Measurements from ENCODE around the gene SAFB. TPM values are rescaled to one million over a fixed set of nuclear protein-coding genes. Genes with fewer than 3 reads are reported as not detected.

The SAFB gene
- total RNA-seq, 1 experiment from 2014 or later = 68.7 TPM

DNA sequence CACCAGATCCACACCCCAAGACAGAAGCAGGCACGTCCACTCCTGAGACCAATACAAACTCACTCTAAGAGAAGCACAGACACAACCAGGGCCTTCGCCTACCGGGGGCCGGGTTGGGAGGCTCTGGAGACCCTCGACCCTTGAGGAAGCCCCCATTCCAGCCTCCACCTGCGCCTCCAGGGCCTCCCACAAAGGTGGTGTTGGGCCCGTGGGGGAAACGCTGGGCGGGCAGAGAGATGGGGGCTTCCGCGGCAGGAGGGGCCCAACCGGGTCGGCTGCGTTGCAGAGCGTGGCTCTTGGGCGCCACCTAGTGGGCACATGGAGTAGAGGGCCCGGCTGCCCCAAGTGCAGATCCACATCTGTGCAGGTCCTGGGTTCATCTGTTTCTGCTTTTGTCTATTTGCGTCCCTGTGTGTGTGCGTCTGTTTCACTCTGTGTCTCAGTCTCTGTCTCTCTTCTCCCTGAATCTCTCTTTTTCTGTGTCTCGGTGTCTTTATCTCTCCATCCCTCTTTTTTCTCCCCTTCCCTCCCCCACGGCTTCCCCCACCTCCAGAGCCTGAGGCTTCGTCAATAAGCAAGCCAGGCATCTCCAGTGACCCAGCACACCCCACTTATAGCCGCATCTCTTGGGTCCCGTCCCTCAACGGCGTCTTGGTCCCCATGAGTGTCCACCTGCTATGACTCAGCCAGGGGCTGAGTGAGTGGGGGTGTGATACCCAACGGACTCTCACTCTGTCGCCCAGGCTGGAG, 44.6 kb upstream of the SAFB start:
- POLR2A ChIA-PET (ENCODE audit: unreplicated experiment) = no interaction called here
- Histone ChIP-seq H2AFZ (no peak overlapping the region), H3K4me3 (no peak overlapping the region)

DNA sequence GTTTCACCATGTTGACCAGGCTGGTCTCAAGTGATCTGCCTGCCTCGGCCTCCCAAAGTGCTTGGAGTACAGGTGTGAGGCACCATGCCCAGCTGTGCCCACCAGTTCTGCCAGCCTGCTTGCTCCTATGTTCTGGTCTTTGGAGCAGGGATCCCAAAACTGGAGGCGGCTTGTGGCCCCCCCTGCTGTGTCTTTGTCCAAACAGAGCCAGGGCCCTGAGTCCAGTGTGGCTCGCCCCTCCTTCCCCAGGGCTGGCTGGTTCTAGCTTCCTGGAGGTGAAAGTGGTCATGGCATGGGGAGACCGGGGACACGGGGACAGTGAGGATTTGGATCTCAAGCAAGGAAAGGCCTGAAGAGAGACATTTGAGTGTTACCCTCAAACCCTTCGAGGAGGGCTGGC, 43.6 kb upstream of the SAFB start:
- no peaks in the 10 kb centered on the region for H3K9me3 ChIP-seq (ENCODE audit: insufficient read depth, low read depth)
- H3K27ac ChIP-seq = no peak overlapping the region
- H3K9me2 ChIP-seq (ENCODE audit: insufficient read depth) = no peaks in the 10 kb centered on the region
- H2AFZ ChIP-seq = no peak overlapping the region
- H3K79me2 ChIP-seq (ENCODE audit: low read depth) = no peaks in the 10 kb centered on the region
- ChIA-PET POLR2A (ENCODE audit: unreplicated experiment) (no interaction called here), CTCF (no interaction called here)
- no TSS peak for BruUV-seq (replicated peaks)
- H3K4me3 ChIP-seq = no peak overlapping the region
- intact Hi-C loops (cut with micrococcal nuclease; ENCODE audit: unreplicated experiment) = loop anchor here (2.0 to 10.0 kb wide), 3 partner anchors 42 to 532 kb away; no protein-coding TSS in a partner anchor
- DNase-seq = no peak
- no peak overlapping the region for H3K4me2 ChIP-seq
- no peaks in the 10 kb centered on the region for H3K27me3 ChIP-seq (ENCODE audit: insufficient read depth, low read depth)
- no peaks in the 10 kb centered on the region for H4K20me1 ChIP-seq (ENCODE audit: insufficient read depth)
- peaks cover 10% of the 10 kb centered on the region; the same call in 1 of the 2 replicates for H3K4me1 ChIP-seq (replicated peaks; ENCODE audit: insufficient read depth)
- H3K36me3 ChIP-seq (ENCODE audit: low read depth) = no peaks in the 10 kb centered on the region
- TF ChIP-seq EZH2 (IDR thresholded peaks at IDR 0.05; ENCODE audit: low read depth) = no peak
- TF ChIP-seq, protein P1, sequence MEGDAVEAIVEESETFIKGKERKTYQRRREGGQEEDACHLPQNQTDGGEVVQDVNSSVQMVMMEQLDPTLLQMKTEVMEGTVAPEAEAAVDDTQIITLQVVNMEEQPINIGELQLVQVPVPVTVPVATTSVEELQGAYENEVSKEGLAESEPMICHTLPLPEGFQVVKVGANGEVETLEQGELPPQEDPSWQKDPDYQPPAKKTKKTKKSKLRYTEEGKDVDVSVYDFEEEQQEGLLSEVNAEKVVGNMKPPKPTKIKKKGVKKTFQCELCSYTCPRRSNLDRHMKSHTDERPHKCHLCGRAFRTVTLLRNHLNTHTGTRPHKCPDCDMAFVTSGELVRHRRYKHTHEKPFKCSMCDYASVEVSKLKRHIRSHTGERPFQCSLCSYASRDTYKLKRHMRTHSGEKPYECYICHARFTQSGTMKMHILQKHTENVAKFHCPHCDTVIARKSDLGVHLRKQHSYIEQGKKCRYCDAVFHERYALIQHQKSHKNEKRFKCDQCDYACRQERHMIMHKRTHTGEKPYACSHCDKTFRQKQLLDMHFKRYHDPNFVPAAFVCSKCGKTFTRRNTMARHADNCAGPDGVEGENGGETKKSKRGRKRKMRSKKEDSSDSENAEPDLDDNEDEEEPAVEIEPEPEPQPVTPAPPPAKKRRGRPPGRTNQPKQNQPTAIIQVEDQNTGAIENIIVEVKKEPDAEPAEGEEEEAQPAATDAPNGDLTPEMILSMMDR (conservative IDR thresholded peaks at IDR 0.05) = no peak
- H3F3A ChIP-seq (ENCODE audit: insufficient read depth, low read depth) = peaks cover 8% of the 10 kb centered on the region; the same call in 1 of the 2 replicates

More for the DNA sequence above, 44.6 kb upstream of the SAFB start:
- Histone ChIP-seq H3K9me3 (ENCODE audit: insufficient read depth, low read depth) (no peaks in the 10 kb centered on the region), H3K36me3 (ENCODE audit: low read depth) (no peaks in the 10 kb centered on the region), H3F3A (ENCODE audit: insufficient read depth, low read depth) (peaks cover 8% of the 10 kb centered on the region; the same call in 1 of the 2 replicates), H3K4me1 (replicated peaks; ENCODE audit: insufficient read depth) (peaks cover 10% of the 10 kb centered on the region; the same call in 1 of the 2 replicates), H3K79me2 (ENCODE audit: low read depth) (no peaks in the 10 kb centered on the region), H3K9me2 (ENCODE audit: insufficient read depth) (no peaks in the 10 kb centered on the region), H4K20me1 (ENCODE audit: insufficient read depth) (no peaks in the 10 kb centered on the region), H3K27ac (no peak overlapping the region), H3K27me3 (ENCODE audit: insufficient read depth, low read depth) (no peaks in the 10 kb centered on the region), H3K4me2 (no peak overlapping the region)
- no TSS peak for BruUV-seq (replicated peaks)
- DNase-seq = peak in 1 of 2 experiments; percentile 59
- TF ChIP-seq, protein P1 (conservative IDR thresholded peaks at IDR 0.05) = peak; percentile 91
- TF ChIP-seq EZH2 (IDR thresholded peaks at IDR 0.05; ENCODE audit: low read depth) = no peak
- CTCF ChIA-PET = no interaction called here
- intact Hi-C loops (cut with micrococcal nuclease; ENCODE audit: unreplicated experiment) = loop anchor here (1.0 to 10.0 kb wide), 4 partner anchors 30 to 531 kb away; no protein-coding TSS in a partner anchor

DNA sequence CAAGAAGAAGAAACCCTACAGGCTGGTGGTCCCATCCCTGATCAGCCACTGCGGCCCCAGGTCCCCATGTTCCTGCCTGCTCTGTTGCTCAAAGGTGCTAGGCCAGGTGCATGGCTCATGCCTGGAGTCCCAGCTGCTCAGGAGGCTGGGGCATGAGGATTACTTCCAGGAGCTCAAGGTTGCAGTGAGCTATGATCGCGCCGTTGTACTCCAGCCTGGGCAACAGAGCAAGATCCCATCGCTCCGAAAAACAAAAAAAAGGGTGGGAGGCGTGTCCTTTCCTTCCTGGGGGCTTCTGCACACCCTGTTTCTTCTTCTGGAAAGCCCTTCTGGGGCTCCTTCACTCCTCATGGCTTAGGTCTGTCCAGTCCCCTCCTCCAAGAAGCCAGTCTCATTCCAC, 43.2 kb upstream of the SAFB start:
- Histone ChIP-seq H3K27ac (no peak overlapping the region), H3K27me3 (ENCODE audit: insufficient read depth, low read depth) (no peaks in the 10 kb centered on the region), H3K4me1 (replicated peaks; ENCODE audit: insufficient read depth) (peaks cover 10% of the 10 kb centered on the region; the same call in 1 of the 2 replicates), H3K4me3 (no peak overlapping the region), H3K36me3 (ENCODE audit: low read depth) (no peaks in the 10 kb centered on the region), H2AFZ (no peak overlapping the region), H3K79me2 (ENCODE audit: low read depth) (no peaks in the 10 kb centered on the region), H3K9me3 (ENCODE audit: insufficient read depth, low read depth) (no peaks in the 10 kb centered on the region), H3K4me2 (no peak overlapping the region), H3F3A (ENCODE audit: insufficient read depth, low read depth) (peaks cover 8% of the 10 kb centered on the region; the same call in 1 of the 2 replicates), H3K9me2 (ENCODE audit: insufficient read depth) (no peaks in the 10 kb centered on the region), H4K20me1 (ENCODE audit: insufficient read depth) (no peaks in the 10 kb centered on the region)
- intact Hi-C loops (cut with micrococcal nuclease; ENCODE audit: unreplicated experiment) = loop anchor here (2.0 to 10.0 kb wide), 3 partner anchors 42 to 533 kb away; no protein-coding TSS in a partner anchor
- no peak for TF ChIP-seq EZH2 (IDR thresholded peaks at IDR 0.05; ENCODE audit: low read depth)
- TF ChIP-seq, protein P1 (conservative IDR thresholded peaks at IDR 0.05) = no peak
- DNase-seq = no peak
- BruUV-seq (replicated peaks) = no TSS peak
- CTCF ChIA-PET = no interaction called here
- POLR2A ChIA-PET (ENCODE audit: unreplicated experiment) = no interaction called here

All from PC-9 (cell line).